KMS-11 (cell line): ENCODE measurements around the gene PHF21B.

Source experiments
- H2AFZ ChIP-seq: fragments of 200-600 bp; sonication (generic); 2 replicates; pipeline ENCODE4 v1.6.1; 2016; ENCODE audit warnings: antibody characterized with exemption, mixed run types, low read depth
- H3K27ac ChIP-seq: fragments of 200-600 bp; sonication (generic); 2 replicates; pipeline ENCODE4 v1.6.1; 2016; ENCODE audit warnings: mild to moderate bottlenecking, mixed run types
- H3K27me3 ChIP-seq: fragments of 200-600 bp; sonication (generic); 2 replicates; pipeline ENCODE4 v1.6.1; 2017; ENCODE audit warnings: mild to moderate bottlenecking, low read depth, mixed run types, moderate library complexity; ENCODE audit not compliant: insufficient read depth
- H3K36me3 ChIP-seq: fragments of 200-600 bp; sonication (generic); 2 replicates; pipeline ENCODE4 v1.6.1; 2017; ENCODE audit warnings: mild to moderate bottlenecking, mixed run types; ENCODE audit not compliant: insufficient read depth
- H3K4me1 ChIP-seq: fragments of 200-600 bp; sonication (generic); 2 replicates; pipeline ENCODE4 v1.6.1; 2016; ENCODE audit warnings: mild to moderate bottlenecking, low read depth, mixed run types; ENCODE audit not compliant: poor library complexity, severe bottlenecking
- H3K4me2 ChIP-seq: fragments of 200-600 bp; sonication (generic); 2 replicates; pipeline ENCODE4 v1.7.0; 2016; ENCODE audit warnings: mild to moderate bottlenecking, mixed run types
- H3K4me3 ChIP-seq: fragments of 200-600 bp; sonication (generic); IDR thresholded peaks from 2 replicates; pipeline ENCODE4 v1.6.1; 2017; ENCODE audit warnings: low read depth, low read length, mixed read lengths; ENCODE audit not compliant: insufficient read depth
- H3K79me2 ChIP-seq: fragments of 200-600 bp; sonication (generic); 2 replicates; pipeline ENCODE4 v1.6.1; 2016; ENCODE audit warnings: low read depth, mixed run types; ENCODE audit not compliant: insufficient read depth
- H3K9ac ChIP-seq: fragments of 200-600 bp; sonication (generic); 2 replicates; pipeline ENCODE4 v1.6.1; 2016; ENCODE audit warnings: mild to moderate bottlenecking, mixed run types
- H4K20me1 ChIP-seq: fragments of 200-600 bp; sonication (generic); 2 replicates; pipeline ENCODE4 v1.6.1; 2016; ENCODE audit warnings: mild to moderate bottlenecking, mixed run types; ENCODE audit not compliant: insufficient read depth
- TF ChIP-seq, protein P1 (sequence below): fragments of 200-600 bp; sonication (generic); conservative IDR thresholded peaks from 2 replicates; pipeline ENCODE4 v1.6.1; 2017; ENCODE audit warnings: low read depth, mild to moderate bottlenecking, antibody characterized with exemption, low read length, moderate library complexity, mixed read lengths

Gene PHF21B

DNA sequence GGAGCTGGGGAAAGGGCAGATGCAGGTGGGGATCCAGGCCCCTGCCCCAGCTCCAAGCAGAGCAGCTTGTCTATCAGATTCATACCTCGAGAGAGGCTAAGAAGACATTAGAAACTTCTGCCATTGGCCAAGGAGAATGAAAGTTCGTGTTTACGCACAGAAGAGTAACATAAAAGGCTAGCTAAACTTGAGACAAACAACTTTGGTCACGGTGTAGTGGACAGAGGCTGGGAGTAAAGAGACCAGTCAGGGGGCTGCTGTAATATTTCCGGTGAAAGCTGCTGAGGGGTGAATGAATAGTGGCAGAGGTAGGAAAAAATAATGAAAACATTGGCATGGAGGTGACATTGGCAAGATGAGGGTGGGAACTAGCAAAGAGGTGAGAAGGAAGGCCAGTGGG, 22.9 kb downstream of the PHF21B start:
- Histone ChIP-seq H3K27me3 (peaks cover 6% of the 10 kb centered on the region; the same call in 1 of the 2 replicates), H3K4me2 (no peak overlapping the region), H4K20me1 (no peaks in the 10 kb centered on the region), H3K4me1 (no peaks in the 10 kb centered on the region), H3K4me3 (no peak overlapping the region), H2AFZ (no peak overlapping the region), H3K27ac (no peak overlapping the region), H3K36me3 (no peaks in the 10 kb centered on the region), H3K79me2 (no peaks in the 10 kb centered on the region), H3K9ac (no peak overlapping the region)
- TF ChIP-seq, protein P1, sequence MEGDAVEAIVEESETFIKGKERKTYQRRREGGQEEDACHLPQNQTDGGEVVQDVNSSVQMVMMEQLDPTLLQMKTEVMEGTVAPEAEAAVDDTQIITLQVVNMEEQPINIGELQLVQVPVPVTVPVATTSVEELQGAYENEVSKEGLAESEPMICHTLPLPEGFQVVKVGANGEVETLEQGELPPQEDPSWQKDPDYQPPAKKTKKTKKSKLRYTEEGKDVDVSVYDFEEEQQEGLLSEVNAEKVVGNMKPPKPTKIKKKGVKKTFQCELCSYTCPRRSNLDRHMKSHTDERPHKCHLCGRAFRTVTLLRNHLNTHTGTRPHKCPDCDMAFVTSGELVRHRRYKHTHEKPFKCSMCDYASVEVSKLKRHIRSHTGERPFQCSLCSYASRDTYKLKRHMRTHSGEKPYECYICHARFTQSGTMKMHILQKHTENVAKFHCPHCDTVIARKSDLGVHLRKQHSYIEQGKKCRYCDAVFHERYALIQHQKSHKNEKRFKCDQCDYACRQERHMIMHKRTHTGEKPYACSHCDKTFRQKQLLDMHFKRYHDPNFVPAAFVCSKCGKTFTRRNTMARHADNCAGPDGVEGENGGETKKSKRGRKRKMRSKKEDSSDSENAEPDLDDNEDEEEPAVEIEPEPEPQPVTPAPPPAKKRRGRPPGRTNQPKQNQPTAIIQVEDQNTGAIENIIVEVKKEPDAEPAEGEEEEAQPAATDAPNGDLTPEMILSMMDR: no peak

- Histone ChIP-seq H3K4me1 (no peaks in the 10 kb centered on the region), H3K79me2 (no peaks in the 10 kb centered on the region), H3K36me3 (no peaks in the 10 kb centered on the region), H3K4me2 (no peak overlapping the region), H3K27ac (no peak overlapping the region), H3K27me3 (peaks cover 8% of the 10 kb centered on the region; the same call in 1 of the 2 replicates), H3K4me3 (no peak overlapping the region), H3K9ac (no peak overlapping the region), H2AFZ (no peak overlapping the region), H4K20me1 (no peaks in the 10 kb centered on the region)
- TF ChIP-seq, protein P1: no peak
These were observed 23.8 kb downstream of the PHF21B start for GRCh38 chr22:44985906-44986527.

- no peak overlapping the region for H3K4me3 ChIP-seq
- H4K20me1 ChIP-seq: no peaks in the 10 kb centered on the region
- no peaks in the 10 kb centered on the region for H3K79me2 ChIP-seq
- no peak overlapping the region for H3K27ac ChIP-seq
- no peak overlapping the region for H2AFZ ChIP-seq
- H3K36me3 ChIP-seq: no peaks in the 10 kb centered on the region
- H3K4me2 ChIP-seq: no peak overlapping the region
- H3K9ac ChIP-seq: no peak overlapping the region
- peaks cover 8% of the 10 kb centered on the region; the same call in 1 of the 2 replicates for H3K27me3 ChIP-seq
- TF ChIP-seq, protein P1: no peak
- H3K4me1 ChIP-seq: no peaks in the 10 kb centered on the region
These were observed 25.8 kb downstream of the PHF21B start for GRCh38 chr22:44983878-44984482.

GRCh38 chr22:44982445-44982844, 27.4 kb downstream of the PHF21B start:
- TF ChIP-seq, protein P1: no peak
- Histone ChIP-seq H3K4me3 (no peak overlapping the region), H2AFZ (no peak overlapping the region), H4K20me1 (no peaks in the 10 kb centered on the region), H3K36me3 (no peaks in the 10 kb centered on the region), H3K27me3 (peaks cover 8% of the 10 kb centered on the region; the same call in 1 of the 2 replicates), H3K27ac (no peak overlapping the region), H3K4me2 (no peak overlapping the region), H3K9ac (no peak overlapping the region), H3K4me1 (no peaks in the 10 kb centered on the region), H3K79me2 (no peaks in the 10 kb centered on the region)
